Measurements from ENCODE around the gene NANS. TPM values are rescaled to one million over a fixed set of nuclear protein-coding genes. Genes with fewer than 3 reads are reported as not detected.

The NANS gene
- total and polyA plus RNA-seq, 4 donors, result 23.4 to 55.4 (median 42.8) TPM

DNA sequence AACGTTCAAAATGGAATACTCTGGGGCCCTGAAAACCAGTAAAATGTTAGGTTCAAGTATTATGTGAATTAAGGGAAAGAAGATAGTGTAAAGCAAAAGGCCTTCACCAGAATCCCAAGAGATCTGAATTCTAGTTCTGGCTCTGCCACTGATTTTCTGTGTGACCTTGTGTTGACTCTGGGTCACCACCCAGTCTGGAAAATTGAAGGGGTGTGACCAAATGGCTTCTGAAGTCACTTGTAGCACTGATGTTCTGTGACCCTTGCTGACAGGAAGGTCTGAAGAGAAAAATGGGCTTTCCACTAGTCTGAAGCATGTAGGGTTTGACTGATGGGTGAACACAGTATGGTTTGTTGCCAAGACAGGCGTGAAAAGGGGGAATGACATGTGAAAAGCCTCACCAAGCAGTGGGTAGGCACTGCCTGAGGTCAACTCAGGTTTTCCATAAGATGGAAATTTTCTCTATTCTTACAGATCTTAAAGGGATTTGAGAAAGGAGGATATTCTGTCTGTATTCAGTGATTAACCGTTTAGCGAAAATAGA lies 40.3 kb upstream of the NANS start:
- H3K4me1 ChIP-seq (ENCODE audit: control insufficient read depth in 4 of 4, insufficient read depth in 4 of 4, low read length in 3 of 4), result no peaks in the 10 kb centered on the region
- H3K36me3 ChIP-seq (ENCODE audit: control insufficient read depth in 4 of 4, insufficient read depth in 3 of 4, low read depth in 1 of 4, low read length in 3 of 4), result peaks cover 20 to 67% (median 57%) of the 10 kb centered on the region in 4 donors
- no peak overlapping the region for H3K27ac ChIP-seq (ENCODE audit: low read depth in 1 of 2, low read length in 2 of 2)
- no peaks in the 10 kb centered on the region for H3K9me3 ChIP-seq (ENCODE audit: control insufficient read depth in 4 of 4, low read length in 3 of 4)
- TF ChIP-seq, protein P1, sequence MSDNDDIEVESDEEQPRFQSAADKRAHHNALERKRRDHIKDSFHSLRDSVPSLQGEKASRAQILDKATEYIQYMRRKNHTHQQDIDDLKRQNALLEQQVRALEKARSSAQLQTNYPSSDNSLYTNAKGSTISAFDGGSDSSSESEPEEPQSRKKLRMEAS (IDR thresholded peaks at IDR 0.05), result no peak
- TF ChIP-seq RAD21 (IDR thresholded peaks at IDR 0.05), result no peak
- no peak for TF ChIP-seq JUND (IDR thresholded peaks at IDR 0.05)
- no peak for TF ChIP-seq YY1 (IDR thresholded peaks at IDR 0.05)
- no peak for TF ChIP-seq CTCF (IDR thresholded peaks at IDR 0.05; ENCODE audit: low read depth, low read length, missing input control)
- TF ChIP-seq FOXA2 (IDR thresholded peaks at IDR 0.05), result no peak
- TF ChIP-seq ATF3 (IDR thresholded peaks at IDR 0.05), result no peak
- TF ChIP-seq TAF1 (conservative IDR thresholded peaks at IDR 0.05), result no peak
- TF ChIP-seq EGR1 (IDR thresholded peaks at IDR 0.05; ENCODE audit: low read depth in 2 of 2), result no peak
- no peak for TF ChIP-seq HNF4A (conservative IDR thresholded peaks at IDR 0.05)
- no peak for TF ChIP-seq RXRA (IDR thresholded peaks at IDR 0.05)
- TF ChIP-seq, protein P2, sequence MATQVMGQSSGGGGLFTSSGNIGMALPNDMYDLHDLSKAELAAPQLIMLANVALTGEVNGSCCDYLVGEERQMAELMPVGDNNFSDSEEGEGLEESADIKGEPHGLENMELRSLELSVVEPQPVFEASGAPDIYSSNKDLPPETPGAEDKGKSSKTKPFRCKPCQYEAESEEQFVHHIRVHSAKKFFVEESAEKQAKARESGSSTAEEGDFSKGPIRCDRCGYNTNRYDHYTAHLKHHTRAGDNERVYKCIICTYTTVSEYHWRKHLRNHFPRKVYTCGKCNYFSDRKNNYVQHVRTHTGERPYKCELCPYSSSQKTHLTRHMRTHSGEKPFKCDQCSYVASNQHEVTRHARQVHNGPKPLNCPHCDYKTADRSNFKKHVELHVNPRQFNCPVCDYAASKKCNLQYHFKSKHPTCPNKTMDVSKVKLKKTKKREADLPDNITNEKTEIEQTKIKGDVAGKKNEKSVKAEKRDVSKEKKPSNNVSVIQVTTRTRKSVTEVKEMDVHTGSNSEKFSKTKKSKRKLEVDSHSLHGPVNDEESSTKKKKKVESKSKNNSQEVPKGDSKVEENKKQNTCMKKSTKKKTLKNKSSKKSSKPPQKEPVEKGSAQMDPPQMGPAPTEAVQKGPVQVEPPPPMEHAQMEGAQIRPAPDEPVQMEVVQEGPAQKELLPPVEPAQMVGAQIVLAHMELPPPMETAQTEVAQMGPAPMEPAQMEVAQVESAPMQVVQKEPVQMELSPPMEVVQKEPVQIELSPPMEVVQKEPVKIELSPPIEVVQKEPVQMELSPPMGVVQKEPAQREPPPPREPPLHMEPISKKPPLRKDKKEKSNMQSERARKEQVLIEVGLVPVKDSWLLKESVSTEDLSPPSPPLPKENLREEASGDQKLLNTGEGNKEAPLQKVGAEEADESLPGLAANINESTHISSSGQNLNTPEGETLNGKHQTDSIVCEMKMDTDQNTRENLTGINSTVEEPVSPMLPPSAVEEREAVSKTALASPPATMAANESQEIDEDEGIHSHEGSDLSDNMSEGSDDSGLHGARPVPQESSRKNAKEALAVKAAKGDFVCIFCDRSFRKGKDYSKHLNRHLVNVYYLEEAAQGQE (IDR thresholded peaks at IDR 0.05), result no peak
- no peak for TF ChIP-seq FOXA1 (IDR thresholded peaks at IDR 0.05)
- TF ChIP-seq ZBTB33 (IDR thresholded peaks at IDR 0.05), result no peak
- TF ChIP-seq GABPA (IDR thresholded peaks at IDR 0.05 in 1 of 2, conservative IDR thresholded peaks at IDR 0.05 in 1 of 2), result no peak
- TF ChIP-seq NR2F2 (IDR thresholded peaks at IDR 0.05), result no peak
- TF ChIP-seq HNF4G (IDR thresholded peaks at IDR 0.05), result no peak
- no peak for TF ChIP-seq SP1 (IDR thresholded peaks at IDR 0.05)
- H3K27me3 ChIP-seq (ENCODE audit: control insufficient read depth in 4 of 4, insufficient read depth in 4 of 4, low read length in 3 of 4), result no peaks in the 10 kb centered on the region
- WGBS, result 96% methylated on average over 4 of the region's 4 CpGs
- H3K9ac ChIP-seq (ENCODE audit: low read depth in 1 of 2, low read length in 2 of 2), result no peak overlapping the region
- DNase-seq (ENCODE audit: low spot score), result no peak
- H3K4me3 ChIP-seq (ENCODE audit: low read depth in 1 of 3, low read length in 3 of 3), result no peak overlapping the region
